ENCODE measurements around the gene RPP40.

Gene RPP40

DNA sequence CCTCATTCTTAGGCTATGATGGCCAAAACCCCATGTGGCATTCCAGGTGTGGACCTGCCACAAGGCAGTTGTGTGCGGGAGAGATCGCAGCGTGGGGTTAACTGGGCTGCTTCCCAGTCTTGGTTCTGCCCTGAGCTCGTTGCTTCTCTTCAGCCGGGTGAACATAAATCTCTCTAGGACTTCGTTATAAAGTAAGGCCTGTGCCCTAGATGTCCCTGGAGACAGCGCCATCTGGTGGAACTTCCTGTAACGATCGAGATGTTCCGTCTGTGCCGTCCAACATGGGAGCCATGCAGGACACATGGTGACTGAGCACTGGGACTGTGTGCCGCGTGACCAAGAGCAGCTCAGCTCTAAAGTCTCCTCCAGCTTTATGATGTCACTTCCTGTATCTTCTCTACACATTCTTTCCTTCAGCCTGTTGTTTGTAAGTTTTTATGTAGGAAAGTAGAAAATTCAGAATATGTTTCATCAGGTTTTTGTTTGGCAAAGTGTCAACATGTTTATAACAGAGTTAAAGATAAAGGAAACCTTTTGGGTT lies 26.8 kb upstream of the RPP40 start:
- TF ChIP-seq, protein P1, sequence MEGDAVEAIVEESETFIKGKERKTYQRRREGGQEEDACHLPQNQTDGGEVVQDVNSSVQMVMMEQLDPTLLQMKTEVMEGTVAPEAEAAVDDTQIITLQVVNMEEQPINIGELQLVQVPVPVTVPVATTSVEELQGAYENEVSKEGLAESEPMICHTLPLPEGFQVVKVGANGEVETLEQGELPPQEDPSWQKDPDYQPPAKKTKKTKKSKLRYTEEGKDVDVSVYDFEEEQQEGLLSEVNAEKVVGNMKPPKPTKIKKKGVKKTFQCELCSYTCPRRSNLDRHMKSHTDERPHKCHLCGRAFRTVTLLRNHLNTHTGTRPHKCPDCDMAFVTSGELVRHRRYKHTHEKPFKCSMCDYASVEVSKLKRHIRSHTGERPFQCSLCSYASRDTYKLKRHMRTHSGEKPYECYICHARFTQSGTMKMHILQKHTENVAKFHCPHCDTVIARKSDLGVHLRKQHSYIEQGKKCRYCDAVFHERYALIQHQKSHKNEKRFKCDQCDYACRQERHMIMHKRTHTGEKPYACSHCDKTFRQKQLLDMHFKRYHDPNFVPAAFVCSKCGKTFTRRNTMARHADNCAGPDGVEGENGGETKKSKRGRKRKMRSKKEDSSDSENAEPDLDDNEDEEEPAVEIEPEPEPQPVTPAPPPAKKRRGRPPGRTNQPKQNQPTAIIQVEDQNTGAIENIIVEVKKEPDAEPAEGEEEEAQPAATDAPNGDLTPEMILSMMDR (IDR thresholded peaks at IDR 0.05; ENCODE audit: low read depth, low read length) = peak; percentile 68
- DNase-seq (ENCODE audit: extremely low read depth, low read depth) = peak; percentile 38

DNA sequence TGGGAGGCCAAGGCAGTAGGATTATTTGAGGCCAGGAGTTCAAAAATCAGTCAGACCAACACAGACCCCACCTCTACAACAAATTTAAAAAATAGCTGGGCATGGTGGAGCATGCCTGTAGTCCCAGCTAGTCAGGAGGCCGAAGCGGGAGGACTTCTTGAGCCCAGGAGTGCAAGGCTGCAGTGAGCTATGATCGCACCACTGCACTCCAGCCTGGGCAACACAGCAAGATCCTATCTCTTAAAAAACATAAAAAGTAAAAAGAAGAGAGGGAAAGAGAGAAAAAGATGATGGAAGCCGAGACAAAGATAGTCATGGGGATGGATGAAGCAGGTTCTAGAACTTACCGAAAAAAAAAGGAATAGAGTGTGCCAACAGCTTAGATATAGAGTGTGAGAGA lies 25.8 kb upstream of the RPP40 start:
- DNase-seq (ENCODE audit: extremely low read depth, low read depth) = no peak
- TF ChIP-seq, protein P1 (IDR thresholded peaks at IDR 0.05; ENCODE audit: low read depth, low read length) = no peak

DNA sequence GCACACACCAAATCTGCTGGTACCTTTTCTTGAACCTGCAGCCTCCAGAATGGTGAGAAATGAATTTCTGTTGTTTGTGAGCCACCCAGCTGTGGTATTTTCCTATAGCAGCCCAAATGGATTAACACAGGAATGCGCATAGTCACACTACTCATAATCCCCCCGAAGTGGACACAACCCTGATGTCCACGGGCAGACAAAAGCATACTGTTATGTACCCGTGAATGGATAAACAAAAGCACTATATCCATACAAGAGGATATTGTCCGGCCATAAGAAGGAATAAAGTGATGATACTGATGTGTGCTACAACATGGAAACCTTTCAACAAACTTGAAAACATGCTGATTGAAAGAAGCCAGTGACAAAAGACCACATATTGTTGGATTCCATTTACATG lies 25.1 kb upstream of the RPP40 start:
- TF ChIP-seq, protein P1 (IDR thresholded peaks at IDR 0.05; ENCODE audit: low read depth, low read length) = no peak
- no peak for DNase-seq (ENCODE audit: extremely low read depth, low read depth)

DNA sequence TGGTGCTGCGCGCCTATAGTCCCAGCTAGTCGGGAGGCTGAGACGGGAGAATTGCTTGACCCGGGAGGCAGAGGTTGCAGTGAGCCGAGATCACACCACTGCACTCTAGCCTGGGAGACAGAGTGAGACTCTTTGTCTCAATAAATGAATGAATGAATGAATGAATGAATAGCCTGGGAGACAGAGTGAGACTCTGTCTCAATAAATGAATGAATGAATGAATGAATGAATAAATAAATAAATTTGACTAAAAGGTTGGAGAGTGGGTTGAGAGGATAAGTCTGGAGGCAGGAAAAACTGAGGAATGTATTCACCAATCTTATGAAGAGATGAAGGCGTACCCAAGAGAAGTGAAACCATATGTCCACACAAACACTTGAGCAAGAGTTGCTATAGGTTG lies 24.5 kb upstream of the RPP40 start:
- TF ChIP-seq, protein P1 (IDR thresholded peaks at IDR 0.05; ENCODE audit: low read depth, low read length) = no peak
- DNase-seq (ENCODE audit: extremely low read depth, low read depth) = no peak

DNA sequence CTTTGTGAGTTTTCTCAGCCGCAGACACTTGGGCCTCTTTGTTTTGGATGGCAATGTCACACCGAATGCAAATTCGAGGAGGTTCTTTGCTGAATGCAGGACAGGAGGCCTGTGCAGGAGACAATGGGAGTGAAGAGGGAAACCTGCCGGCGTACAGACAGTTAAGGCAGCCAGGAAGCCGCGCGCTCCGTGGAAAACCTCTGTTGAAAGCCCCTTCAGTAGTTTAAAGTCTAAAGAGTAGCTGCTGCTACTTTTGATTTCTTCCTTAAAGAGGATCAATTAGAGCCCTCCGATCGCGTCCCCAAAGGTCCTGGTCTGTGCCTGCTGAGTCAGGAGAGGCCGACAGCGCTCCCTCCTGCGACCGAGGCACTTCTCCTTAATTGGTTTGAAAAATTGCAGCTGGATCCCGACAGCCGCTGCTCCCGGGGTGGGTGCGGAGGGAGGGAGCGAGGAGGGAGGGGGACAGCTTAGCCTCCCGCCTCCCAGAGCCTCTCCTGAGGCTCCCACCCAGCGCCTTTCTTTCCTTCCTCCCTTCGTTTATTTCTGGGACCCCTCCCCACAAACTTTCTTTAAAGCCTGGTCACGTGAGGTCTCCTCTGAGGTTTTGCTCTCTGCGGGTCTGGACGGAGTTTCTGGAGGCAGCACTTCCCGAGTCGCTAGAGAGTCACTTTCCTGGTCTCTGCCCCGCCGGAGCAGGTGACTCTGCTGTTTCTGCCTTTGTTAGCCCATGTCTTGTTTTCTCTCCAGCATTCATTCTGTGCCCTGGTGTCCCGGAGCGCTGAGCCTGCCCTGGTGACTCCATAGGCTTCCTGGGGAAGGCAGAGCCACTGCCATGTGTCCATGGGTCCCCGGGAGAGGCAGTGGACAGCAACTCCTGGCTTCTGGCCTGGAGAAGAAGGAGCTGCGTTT lies 22.3 kb upstream of the RPP40 start:
- TF ChIP-seq, protein P1 (IDR thresholded peaks at IDR 0.05; ENCODE audit: low read depth, low read length) = peak; percentile 23
- no peak for DNase-seq (ENCODE audit: extremely low read depth, low read depth)

DNA sequence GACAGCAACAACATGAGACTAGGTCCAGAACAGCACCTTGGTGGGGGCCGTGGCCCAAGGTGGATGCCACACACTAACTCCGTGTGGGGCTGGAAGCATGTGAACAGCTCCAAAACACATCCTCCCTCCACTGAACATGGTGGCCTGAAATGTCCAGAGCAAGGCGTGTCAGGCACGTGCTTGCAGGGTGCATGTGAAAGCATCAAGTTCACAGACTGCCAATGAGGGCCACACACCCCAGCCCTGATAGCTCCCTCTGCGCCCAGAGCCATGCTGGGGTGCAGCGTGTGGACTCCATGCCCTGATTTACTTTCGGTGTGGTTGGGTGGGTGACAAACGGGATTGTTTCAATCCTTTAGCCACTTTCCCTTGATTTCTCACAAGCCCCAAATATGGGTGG lies 20.1 kb upstream of the RPP40 start:
- DNase-seq (ENCODE audit: extremely low read depth, low read depth) = no peak
- TF ChIP-seq, protein P1 (IDR thresholded peaks at IDR 0.05; ENCODE audit: low read depth, low read length) = no peak

DNA sequence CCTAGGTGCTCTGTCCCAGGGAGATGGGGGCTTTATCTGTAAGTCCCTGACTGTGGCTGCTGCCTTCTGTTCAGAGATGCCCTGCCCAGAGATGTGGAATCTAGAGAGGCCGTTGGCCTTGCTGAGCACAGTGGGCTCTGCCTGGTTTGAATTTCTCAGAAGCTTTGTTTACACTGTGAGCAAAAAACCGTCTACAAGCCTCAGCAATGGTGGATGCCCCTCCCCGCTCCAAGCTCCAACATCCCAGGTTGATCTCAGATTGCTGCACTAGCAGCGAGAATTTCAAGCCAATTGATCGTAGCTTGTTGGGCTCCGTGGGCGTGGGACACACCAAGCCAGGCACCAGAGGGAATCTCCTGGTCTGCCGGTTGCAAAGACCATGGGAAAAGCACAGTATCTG lies 16.3 kb upstream of the RPP40 start:
- TF ChIP-seq, protein P1 (IDR thresholded peaks at IDR 0.05; ENCODE audit: low read depth, low read length) = no peak
- DNase-seq (ENCODE audit: extremely low read depth, low read depth) = no peak
